T1000 (cell line): ENCODE data around the gene PRAF2.
A peak's percentile ranks its signal among the peaks of the same experiment; 100 is the strongest.

Source experiments
- DNase-seq: peaks from one replicate; lab custom pipeline; 2025; ENCODE audit warnings: mixed read lengths; lab: John Stamatoyannopoulos, UW

Gene PRAF2, protein sequence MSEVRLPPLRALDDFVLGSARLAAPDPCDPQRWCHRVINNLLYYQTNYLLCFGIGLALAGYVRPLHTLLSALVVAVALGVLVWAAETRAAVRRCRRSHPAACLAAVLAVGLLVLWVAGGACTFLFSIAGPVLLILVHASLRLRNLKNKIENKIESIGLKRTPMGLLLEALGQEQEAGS

DNA sequence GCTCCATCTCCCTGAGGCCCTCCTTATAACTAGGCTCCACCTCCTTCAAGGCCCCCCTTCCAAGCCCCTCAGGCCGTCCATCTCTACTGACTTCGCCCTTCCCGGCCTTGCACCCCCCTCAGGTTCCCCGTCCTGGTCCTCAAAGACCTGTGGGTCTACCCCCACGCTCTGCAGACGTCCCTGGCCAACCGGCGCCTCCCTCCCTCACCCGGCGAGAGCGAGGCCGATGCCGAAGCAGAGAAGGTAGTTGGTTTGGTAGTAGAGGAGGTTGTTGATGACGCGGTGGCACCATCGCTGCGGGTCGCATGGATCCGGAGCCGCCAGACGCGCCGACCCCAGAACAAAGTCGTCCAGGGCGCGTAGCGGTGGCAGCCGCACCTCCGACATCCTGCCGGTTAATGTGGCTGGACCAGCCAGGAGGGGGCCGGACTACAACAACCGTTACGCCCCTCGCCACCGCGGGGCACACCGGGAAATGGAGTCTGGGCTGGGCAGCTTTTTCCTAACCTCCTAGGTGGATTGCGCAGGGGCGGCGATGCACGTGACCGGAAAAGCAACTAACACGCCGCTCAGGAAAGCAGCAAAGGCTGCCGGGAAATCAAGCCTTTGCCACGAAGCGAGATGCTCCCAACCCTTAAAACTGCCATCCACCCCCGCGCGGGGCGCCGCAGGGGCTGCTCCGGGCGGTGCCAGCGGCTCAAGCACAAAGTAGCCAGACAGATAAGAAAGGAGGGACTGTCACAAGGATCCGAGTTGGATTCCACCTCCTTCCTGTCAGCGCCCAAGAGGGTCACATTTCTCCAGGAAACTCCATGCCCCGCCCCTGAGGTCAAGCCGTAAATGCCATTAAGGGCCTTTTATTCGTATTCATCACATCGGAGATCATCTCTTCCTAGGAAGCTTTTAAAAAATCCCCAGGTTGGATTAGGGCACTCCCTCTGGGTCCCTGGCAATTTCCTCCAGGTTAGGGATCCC lies at the start of gene PRAF2:
Gene PRAF2 (minus strand): TSS at position 402 of the 975 bp plus-strand sequence. CDS start 15 bp downstream, at position 387.
- peak; percentile 87 for DNase-seq

DNA sequence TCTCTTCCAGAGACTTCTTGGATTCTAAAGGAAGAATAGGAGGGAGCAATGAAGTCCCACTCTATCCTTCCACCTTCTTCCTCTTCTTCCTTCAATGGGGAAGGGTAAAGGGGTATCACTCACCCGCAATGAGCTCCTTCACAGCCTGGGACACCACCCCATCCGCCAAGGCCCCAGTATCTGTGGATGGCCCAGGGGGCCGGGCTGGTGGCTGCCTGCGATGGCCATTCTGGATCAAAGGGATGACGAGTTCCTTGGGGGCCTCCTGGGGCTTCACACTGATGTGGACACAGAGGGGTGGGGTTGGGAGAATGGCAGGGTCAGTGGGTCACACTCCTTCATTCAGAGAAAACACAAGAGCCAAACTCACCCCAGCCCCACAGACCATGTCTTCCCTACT lies 48.7 kb upstream of the PRAF2 start:
- DNase-seq = no peak

- no peak for DNase-seq
Observed at GRCh38 chrX:49120091-49120490, 46.3 kb upstream of the PRAF2 start.

GRCh38 chrX:49117581-49117980 lies 43.8 kb upstream of the PRAF2 start:
- no peak for DNase-seq

DNA sequence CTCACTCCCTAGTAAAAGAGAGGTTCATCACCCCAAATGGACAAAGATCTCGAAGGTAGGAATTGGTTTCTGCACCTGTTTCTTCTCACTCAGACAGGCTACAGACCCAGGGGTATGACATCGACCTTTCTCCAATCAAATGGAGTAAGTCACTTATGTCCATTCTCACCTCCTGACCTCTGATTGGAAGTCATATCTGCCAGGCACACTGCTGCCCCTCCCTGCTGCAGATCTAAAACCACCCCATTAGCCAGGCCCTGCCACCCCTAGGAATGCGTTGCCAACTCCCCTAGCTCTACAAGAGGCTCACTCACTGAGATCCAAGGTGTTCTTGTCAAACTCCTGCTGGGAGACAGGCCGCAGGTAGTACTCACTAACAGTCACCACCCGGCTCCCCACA lies 42.9 kb upstream of the PRAF2 start:
- DNase-seq = no peak

GRCh38 chrX:49116076-49116475 lies 42.3 kb upstream of the PRAF2 start:
- DNase-seq = no peak

- no peak for DNase-seq
Observed at GRCh38 chrX:49111791-49112190, 38.0 kb upstream of the PRAF2 start.

GRCh38 chrX:49110417-49110816 lies 36.6 kb upstream of the PRAF2 start:
- no peak for DNase-seq

DNA sequence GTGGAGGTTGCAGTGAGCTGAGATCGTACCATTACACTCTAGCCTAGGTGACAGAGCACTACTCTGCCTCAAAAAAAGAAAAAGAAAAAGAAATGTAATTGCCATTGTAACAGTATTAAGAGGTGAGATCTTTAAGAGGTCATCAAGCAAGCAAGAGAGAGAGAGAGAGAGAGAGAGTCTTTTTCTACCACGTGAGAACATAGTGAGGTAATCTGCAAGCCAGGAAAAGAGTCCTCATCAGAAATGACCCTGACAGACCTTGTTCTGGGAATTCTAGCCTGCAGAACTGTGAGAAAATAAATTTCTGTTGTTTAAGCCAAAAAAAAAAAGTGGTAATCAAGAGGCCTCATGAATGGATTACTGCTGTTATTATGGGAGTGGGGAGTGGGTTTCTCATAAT lies 34.8 kb upstream of the PRAF2 start:
- DNase-seq = no peak

DNA sequence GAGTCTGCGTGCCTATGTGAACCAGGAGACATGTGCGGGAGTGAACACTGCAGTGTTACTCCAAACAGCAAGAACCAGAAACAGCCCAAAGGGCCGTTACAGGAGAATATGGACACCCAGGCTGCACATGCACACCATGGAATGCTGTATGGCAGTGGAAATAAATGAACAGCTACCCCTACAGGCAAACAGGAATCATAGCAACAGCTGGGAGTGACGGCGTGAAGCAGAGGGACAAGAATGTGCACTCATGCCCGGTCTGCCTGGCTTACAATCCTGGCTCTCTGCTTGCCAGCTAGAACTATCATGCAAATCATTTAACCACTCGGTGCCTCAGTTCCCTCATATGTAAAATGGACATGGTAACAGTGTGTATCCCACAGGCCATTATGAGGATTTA lies 33.1 kb upstream of the PRAF2 start:
- DNase-seq = no peak

DNA sequence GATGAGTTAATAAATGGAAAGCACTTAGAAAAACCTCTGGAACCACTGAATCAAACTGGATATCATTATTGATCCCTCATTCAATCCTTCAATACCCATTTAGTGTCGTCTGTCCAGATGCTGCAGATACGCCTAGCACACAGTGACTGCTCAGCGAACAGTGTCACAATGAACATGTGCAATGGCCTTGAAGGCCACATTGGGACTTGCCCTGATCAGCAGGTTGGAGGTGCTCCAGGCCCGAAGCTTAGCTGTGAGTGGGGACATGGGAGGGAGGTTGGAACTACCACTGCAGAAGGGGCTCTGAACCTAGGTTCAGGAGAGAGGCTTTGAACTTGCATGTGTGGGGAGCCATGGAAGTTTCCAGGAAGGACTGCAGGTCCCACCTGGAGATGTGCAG lies 32.5 kb upstream of the PRAF2 start:
- no peak for DNase-seq

- DNase-seq = no peak
Observed at GRCh38 chrX:49103637-49104036, 29.8 kb upstream of the PRAF2 start.

- no peak for DNase-seq
Observed at GRCh38 chrX:49102190-49102589, 28.4 kb upstream of the PRAF2 start.

GRCh38 chrX:49101629-49101984 lies 27.8 kb upstream of the PRAF2 start:
- DNase-seq = no peak

- DNase-seq = peak; percentile 89
Observed at GRCh38 chrX:49100704-49101628, 27.2 kb upstream of the PRAF2 start.

GRCh38 chrX:49096419-49096818 lies 22.6 kb upstream of the PRAF2 start:
- no peak for DNase-seq

- no peak for DNase-seq
Observed at GRCh38 chrX:49089553-49089952, 15.8 kb upstream of the PRAF2 start.

- no peak for DNase-seq
Observed at GRCh38 chrX:49082271-49082871, 8.6 kb upstream of the PRAF2 start.

DNA sequence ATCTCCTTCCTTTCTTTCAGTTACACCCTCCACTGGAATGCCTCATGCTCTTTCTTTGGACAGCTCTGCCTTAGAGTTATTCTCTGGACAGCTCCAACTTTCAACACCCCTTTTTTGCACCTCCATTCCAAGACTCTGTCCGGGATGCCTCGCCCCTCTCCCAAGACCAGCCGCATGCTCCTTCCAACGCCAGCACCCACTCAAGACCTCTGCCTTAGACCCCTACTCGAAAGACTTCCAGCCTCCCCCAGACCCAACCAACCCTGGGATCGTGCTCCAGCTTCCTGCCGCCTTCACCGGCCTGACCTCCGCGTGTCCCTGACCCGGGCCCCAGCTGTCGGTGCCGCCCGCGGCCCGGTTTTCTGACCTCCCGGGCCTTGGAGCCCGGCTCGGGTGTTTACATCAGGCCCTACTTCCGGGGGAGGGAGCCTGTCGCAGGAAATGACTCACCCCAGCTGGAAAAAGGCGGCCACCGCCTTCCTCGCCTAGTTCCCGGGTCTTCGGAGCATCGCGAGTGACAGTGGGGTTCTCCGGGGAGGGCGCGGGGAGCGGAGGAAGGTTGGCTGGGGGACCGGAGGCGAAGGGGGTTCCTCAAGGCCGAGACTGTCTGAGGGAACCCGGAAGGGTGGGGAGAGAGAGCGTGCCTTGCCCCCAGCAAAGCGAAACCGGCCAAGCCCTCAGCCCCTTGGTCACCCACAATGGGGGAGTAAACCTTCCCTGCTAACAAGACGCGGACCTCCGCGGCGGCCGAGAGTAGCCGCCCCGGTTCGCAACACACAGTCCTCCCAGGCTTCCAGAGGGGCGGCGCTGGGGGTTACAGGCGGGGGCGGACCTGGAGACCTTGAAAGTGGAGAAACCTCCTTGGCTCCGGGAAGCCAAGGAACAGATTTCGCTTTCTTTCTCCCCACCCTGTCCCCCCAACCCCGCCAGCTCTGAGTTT lies 6.0 kb upstream of the PRAF2 start, which contains the start of gene WDR45:
Gene WDR45 (minus strand): TSS at position 399 of the 940 bp plus-strand sequence. CDS start 1,792 bp downstream, outside the sequence.
- peak; percentile 40 for DNase-seq

- no peak for DNase-seq
Observed at GRCh38 chrX:49077941-49078340, 4.1 kb upstream of the PRAF2 start.

DNA sequence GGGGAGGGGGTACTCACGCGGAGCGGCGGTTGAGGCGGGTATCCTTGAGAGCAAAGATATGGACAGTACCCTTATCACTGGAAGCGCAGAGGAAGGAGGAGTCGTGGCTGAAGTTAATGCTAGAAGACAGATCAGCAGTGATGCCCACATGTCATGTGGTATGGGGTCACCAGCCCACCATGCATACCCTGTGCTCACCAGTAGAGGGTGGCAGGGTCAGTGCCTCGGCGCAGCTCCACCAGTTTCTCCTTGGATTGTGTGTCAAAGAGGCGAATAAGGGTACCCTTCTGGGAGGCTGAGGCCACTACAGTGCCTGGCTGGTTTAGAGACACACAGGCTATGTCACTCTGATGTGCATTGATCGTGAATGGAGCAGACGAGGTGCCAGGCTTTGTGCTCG lies 1.5 kb upstream of the PRAF2 start:
- DNase-seq = no peak
